H9 (cell line): ENCODE measurements around the gene SFMBT2. TPM values are rescaled to one million over a fixed set of nuclear protein-coding genes. Genes with fewer than 3 reads are reported as not detected.

Experiments
- DNase-seq: peaks from one replicate; pipeline ENCODE4 v3.0.0-alpha.2; 2017
- H2AFZ ChIP-seq: one replicate; pipeline ENCODE4 v1.6.1; 2013; ENCODE audit warnings: mild to moderate bottlenecking, low read length, control low read depth, moderate library complexity
- H2AK5ac ChIP-seq: 2 replicates; pipeline ENCODE4 v1.6.1; 2013; ENCODE audit warnings: low read length, control low read depth, mixed read lengths; ENCODE audit not compliant: insufficient read length
- H2BK120ac ChIP-seq: one replicate; pipeline ENCODE4 v1.6.1; 2013; ENCODE audit warnings: low read depth, mild to moderate bottlenecking, low read length, control low read depth, inconsistent platforms; ENCODE audit not compliant: poor library complexity, severe bottlenecking
- H2BK12ac ChIP-seq: 2 replicates; pipeline ENCODE4 v1.6.1; 2013; ENCODE audit warnings: low read length, control low read depth, mixed read lengths, low read depth; ENCODE audit not compliant: insufficient read length
- H2BK15ac ChIP-seq: 2 replicates; pipeline ENCODE4 v1.6.1; 2013; ENCODE audit warnings: low read depth, low read length, control low read depth
- H2BK20ac ChIP-seq: one replicate; pipeline ENCODE4 v1.6.1; 2013; ENCODE audit warnings: low read depth, mild to moderate bottlenecking, low read length, control low read depth, inconsistent platforms; ENCODE audit not compliant: poor library complexity, severe bottlenecking
- H2BK5ac ChIP-seq: 2 replicates; pipeline ENCODE4 v1.6.1; 2013; ENCODE audit warnings: low read length, control low read depth, mixed read lengths; ENCODE audit not compliant: insufficient read length
- H3K14ac ChIP-seq: 2 replicates; pipeline ENCODE4 v1.6.1; 2013; ENCODE audit warnings: low read length, control low read depth; ENCODE audit not compliant: insufficient read depth
- H3K18ac ChIP-seq: 2 replicates; pipeline ENCODE4 v1.6.1; 2013; ENCODE audit warnings: low read depth, mild to moderate bottlenecking, mixed read lengths, low read length, control low read depth; ENCODE audit not compliant: insufficient read length
- H3K23ac ChIP-seq: 2 replicates; pipeline ENCODE4 v1.6.1; 2013; ENCODE audit warnings: low read length, control low read depth, mixed read lengths, low read depth; ENCODE audit not compliant: insufficient read length
- H3K23me2 ChIP-seq: 2 replicates; pipeline ENCODE4 v1.6.1; 2013; ENCODE audit warnings: low read depth, mild to moderate bottlenecking, mixed read lengths, low read length, control low read depth; ENCODE audit not compliant: insufficient read length, poor library complexity, severe bottlenecking
- H3K27ac ChIP-seq: 2 replicates; pipeline ENCODE4 v1.5.1; 2013; ENCODE audit warnings: low read length, control low read depth, mixed read lengths, low read depth; ENCODE audit not compliant: insufficient read length
- H3K27me3 ChIP-seq: 2 replicates; pipeline ENCODE4 v1.6.1; 2013; ENCODE audit warnings: low read length, control low read depth, inconsistent platforms; ENCODE audit not compliant: insufficient read depth
- H3K4ac ChIP-seq: 2 replicates; pipeline ENCODE4 v1.6.1; 2013; ENCODE audit warnings: low read depth, mild to moderate bottlenecking, control low read depth, inconsistent platforms, low read length, moderate library complexity
- H3K4me1 ChIP-seq: 2 replicates; pipeline ENCODE4 v1.6.1; 2013; ENCODE audit warnings: low read length, control low read depth, inconsistent platforms; ENCODE audit not compliant: insufficient read depth
- H3K4me2 ChIP-seq: 2 replicates; pipeline ENCODE4 v1.6.1; 2013; ENCODE audit warnings: low read length, control low read depth, mixed read lengths; ENCODE audit not compliant: insufficient read length, insufficient read depth
- H3K56ac ChIP-seq: 2 replicates; pipeline ENCODE4 v1.6.1; 2013; ENCODE audit warnings: low read depth, mild to moderate bottlenecking, mixed read lengths, low read length, control low read depth; ENCODE audit not compliant: insufficient read length
- H3K79me1 ChIP-seq: 2 replicates; pipeline ENCODE4 v1.6.1; 2013; ENCODE audit warnings: low read depth, mild to moderate bottlenecking, moderate library complexity, low read length, control low read depth, inconsistent platforms; ENCODE audit not compliant: insufficient read depth, poor library complexity, severe bottlenecking
- H3K79me2 ChIP-seq: 2 replicates; pipeline ENCODE4 v1.6.1; 2013; ENCODE audit warnings: low read length, control low read depth, inconsistent platforms; ENCODE audit not compliant: insufficient read depth
- H3K9ac ChIP-seq: 2 replicates; pipeline ENCODE4 v1.6.1; 2013; ENCODE audit warnings: low read length, control low read depth, mixed read lengths; ENCODE audit not compliant: insufficient read length; ENCODE audit errors: extremely low read depth
- H3K9me3 ChIP-seq: one replicate; pipeline ENCODE4 v1.6.1; 2013; ENCODE audit warnings: low read depth, low read length, inconsistent platforms; ENCODE audit not compliant: control insufficient read depth
- H3T11ph ChIP-seq: one replicate; pipeline ENCODE4 v1.6.1; 2013; ENCODE audit warnings: mild to moderate bottlenecking, low read length, control low read depth, inconsistent platforms
- H4K20me1 ChIP-seq: one replicate; pipeline ENCODE4 v1.6.1; 2013; ENCODE audit not compliant: control insufficient read depth, insufficient read length, insufficient read depth
- H4K5ac ChIP-seq: 2 replicates; pipeline ENCODE4 v1.6.1; 2013; ENCODE audit warnings: low read depth, mild to moderate bottlenecking, mixed read lengths, low read length, control low read depth; ENCODE audit not compliant: insufficient read length
- H4K8ac ChIP-seq: replicated peaks from 2 replicates; pipeline ENCODE4 v1.6.1; 2013; ENCODE audit warnings: low read length, control low read depth, mixed read lengths, low read depth; ENCODE audit not compliant: insufficient read length
- H4K91ac ChIP-seq: 2 replicates; pipeline ENCODE4 v1.6.1; 2013; ENCODE audit warnings: low read depth, mild to moderate bottlenecking, moderate library complexity, mixed read lengths, low read length, control low read depth; ENCODE audit not compliant: insufficient read length
- H3K27ac Mint-ChIP-seq, 3 experiments: 2 replicates in 2 of 3; 3 replicates in 1 of 3; pipeline ENCODE4 v1.8.0; 2020 to 2021; ENCODE audit warnings: mixed read lengths in 3 of 3, mild to moderate bottlenecking in 1 of 3, moderate library complexity in 1 of 3
- H3K27me3 Mint-ChIP-seq: 2 replicates; pipeline ENCODE4 v1.8.0; 2021; ENCODE audit warnings: low read depth, mild to moderate bottlenecking, moderate library complexity, mixed read lengths
- H3K36me3 Mint-ChIP-seq, 3 experiments: 2 replicates in 2 of 3; 3 replicates in 1 of 3; pipeline ENCODE4 v1.8.0; 2020 to 2021; ENCODE audit warnings: low read depth in 3 of 3, mixed read lengths in 3 of 3; ENCODE audit not compliant: insufficient read depth in 1 of 3
- H3K4me1 Mint-ChIP-seq, 2 experiments: 2 replicates each; pipeline ENCODE4 v1.8.0; 2020; ENCODE audit warnings: mixed read lengths in 2 of 2
- H3K4me3 Mint-ChIP-seq, 2 experiments: 2 replicates in 1 of 2; 3 replicates in 1 of 2; pipeline ENCODE4 v1.8.0; 2020 to 2021; ENCODE audit warnings: mild to moderate bottlenecking in 2 of 2, mixed read lengths in 2 of 2, moderate library complexity in 1 of 2
- H3K9me3 Mint-ChIP-seq, 2 experiments: 2 replicates in 1 of 2; 3 replicates in 1 of 2; pipeline ENCODE4 v1.8.0; 2020; ENCODE audit warnings: mild to moderate bottlenecking in 2 of 2, mixed read lengths in 2 of 2, moderate library complexity in 1 of 2
- WGBS: extraction: QIAGEN DNeasy Blood & Tissue Kit; methylation state at CpG from one replicate; pipeline ENCODE4 v1.1.7; 2013; ENCODE audit warnings: missing lambda C conversion rate, low lambda C conversion rate, mixed read lengths; ENCODE audit not compliant: insufficient read length; ENCODE audit errors: extremely low coverage; 5-methylcytosine and 5-hydroxymethylcytosine counted together
- total RNA-seq: library from RNA; stranded (reverse); gene quantifications from 2 replicates; pipeline ENCODE4 v1.2.1, GENCODE V29; 2021
- TF ChIP-seq, protein P1 (sequence below): fragments of 200-600 bp; sonication (generic); conservative IDR thresholded peaks from 3 replicates; pipeline ENCODE4 v1.8.0; 2021; ENCODE audit warnings: antibody characterized with exemption, mild to moderate bottlenecking

Gene SFMBT2
- total RNA-seq, 1 experiment from 2014 or later, result 5.3 TPM

DNA sequence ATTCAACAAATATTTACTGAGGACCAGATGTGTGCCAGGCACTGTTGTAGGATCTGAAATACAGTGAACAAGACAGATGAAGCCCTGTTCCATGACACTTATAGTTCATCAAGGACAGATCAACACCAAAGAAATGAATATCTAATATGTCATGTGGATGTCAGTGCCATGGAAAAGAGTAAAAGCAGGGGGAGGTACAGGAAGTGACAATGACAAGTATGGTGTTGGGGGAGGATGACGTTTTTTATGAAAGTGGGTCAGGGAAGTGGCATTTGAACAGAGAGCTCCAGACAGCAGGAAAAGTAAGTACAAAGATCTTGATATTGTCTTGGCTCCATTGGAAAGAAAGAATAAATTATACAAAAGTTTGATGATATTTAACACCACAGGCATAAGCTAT, 7.0 kb upstream of the SFMBT2 start:
- Mint-ChIP-seq H3K27me3 (peaks cover 80% of the 10 kb centered on the region), H3K4me1 (peaks cover 15 to 17% of the 10 kb centered on the region in 2 experiments), H3K9me3 (peaks cover 0 to 6% of the 10 kb centered on the region in 2 experiments; a peak in 2 of 5 replicates), H3K4me3 (no peak overlapping the region), H3K36me3 (0 out of 7 replicates have a peak, but pooled peaks cover 0 to 6% (median 0%) of the 10 kb centered on the region in 3 experiments), H3K27ac (no peak overlapping the region)
- Histone ChIP-seq H3K4me2 (no peak overlapping the region), H3K4me1 (no peaks in the 10 kb centered on the region; the same call in 1 of the 2 replicates), H3K9ac (no peak overlapping the region), H3K4ac (no peak overlapping the region), H3K56ac (no peak overlapping the region), H2BK5ac (no peak overlapping the region), H3T11ph (no peak overlapping the region), H3K18ac (no peak overlapping the region), H3K14ac (no peak overlapping the region), H3K79me2 (no peaks in the 10 kb centered on the region), H2AFZ (no peak overlapping the region), H4K20me1 (no peaks in the 10 kb centered on the region), H3K27ac (no peak overlapping the region), H2AK5ac (no peak overlapping the region), H3K9me3 (no peaks in the 10 kb centered on the region), H4K5ac (no peak overlapping the region), H3K79me1 (no peaks in the 10 kb centered on the region), H2BK20ac (no peak overlapping the region), H4K8ac (no peak overlapping the region), H2BK12ac (no peak overlapping the region), H3K23ac (no peak overlapping the region), H3K23me2 (peaks cover 7% of the 10 kb centered on the region), H4K91ac (no peak overlapping the region), H2BK120ac (no peak overlapping the region), H3K27me3 (peaks cover 4% of the 10 kb centered on the region; the same call in 1 of the 2 replicates), H2BK15ac (no peak overlapping the region)
- no CpG with 5 or more reads among the region's 1 CpG for WGBS
- DNase-seq, result no peak
- TF ChIP-seq, protein P1, sequence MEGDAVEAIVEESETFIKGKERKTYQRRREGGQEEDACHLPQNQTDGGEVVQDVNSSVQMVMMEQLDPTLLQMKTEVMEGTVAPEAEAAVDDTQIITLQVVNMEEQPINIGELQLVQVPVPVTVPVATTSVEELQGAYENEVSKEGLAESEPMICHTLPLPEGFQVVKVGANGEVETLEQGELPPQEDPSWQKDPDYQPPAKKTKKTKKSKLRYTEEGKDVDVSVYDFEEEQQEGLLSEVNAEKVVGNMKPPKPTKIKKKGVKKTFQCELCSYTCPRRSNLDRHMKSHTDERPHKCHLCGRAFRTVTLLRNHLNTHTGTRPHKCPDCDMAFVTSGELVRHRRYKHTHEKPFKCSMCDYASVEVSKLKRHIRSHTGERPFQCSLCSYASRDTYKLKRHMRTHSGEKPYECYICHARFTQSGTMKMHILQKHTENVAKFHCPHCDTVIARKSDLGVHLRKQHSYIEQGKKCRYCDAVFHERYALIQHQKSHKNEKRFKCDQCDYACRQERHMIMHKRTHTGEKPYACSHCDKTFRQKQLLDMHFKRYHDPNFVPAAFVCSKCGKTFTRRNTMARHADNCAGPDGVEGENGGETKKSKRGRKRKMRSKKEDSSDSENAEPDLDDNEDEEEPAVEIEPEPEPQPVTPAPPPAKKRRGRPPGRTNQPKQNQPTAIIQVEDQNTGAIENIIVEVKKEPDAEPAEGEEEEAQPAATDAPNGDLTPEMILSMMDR, result no peak
